Iris pigment epithelial cell (primary cell): ENCODE measurements around the gene PRDM16.

Experiments used
- DNase-seq: peaks from one replicate; pipeline ENCODE4 v3.0.0-alpha.2; 2011; ENCODE audit warnings: low read depth

Gene PRDM16

DNA sequence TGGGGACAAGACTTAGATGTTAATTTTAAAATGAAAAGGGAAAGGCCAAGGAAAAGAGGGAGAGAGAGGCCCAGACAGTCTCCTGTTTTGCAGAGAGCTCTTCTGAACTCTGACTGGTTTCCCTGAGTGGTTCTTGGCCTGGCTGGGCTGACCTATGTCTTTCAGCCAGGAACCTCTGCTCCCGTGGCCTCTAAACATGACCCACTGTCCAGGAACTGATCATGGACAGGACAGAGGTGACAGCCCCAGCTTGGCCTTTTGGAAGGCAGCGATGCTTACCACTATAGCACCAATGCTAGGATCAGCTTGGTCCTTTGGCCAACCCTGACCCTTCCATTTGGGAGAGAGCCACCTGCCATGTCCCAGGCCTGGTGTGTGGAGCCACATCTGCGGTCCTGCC, 55.2 kb downstream of the PRDM16 start:
- no peak for DNase-seq

DNA sequence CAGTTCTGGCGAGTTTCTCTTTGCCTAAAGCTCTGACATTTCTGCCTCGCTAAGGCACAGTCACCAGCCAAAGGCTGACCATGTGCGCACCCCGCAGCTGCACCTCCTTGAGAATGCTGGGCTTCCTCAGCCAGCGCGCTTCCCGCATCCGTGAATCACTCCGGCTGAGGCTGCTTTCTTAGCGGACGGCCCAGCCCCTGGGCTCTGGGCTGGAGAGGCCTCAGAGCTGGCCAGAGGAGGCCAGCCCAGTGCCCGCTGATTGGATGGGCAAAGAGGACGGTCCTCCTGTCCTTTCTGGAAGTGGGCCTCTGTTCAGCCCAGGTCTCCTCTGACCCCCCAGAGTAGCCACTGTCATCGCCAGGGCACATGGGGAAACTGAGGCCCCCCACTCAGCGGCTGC, 56.1 kb downstream of the PRDM16 start:
- no peak for DNase-seq

DNA sequence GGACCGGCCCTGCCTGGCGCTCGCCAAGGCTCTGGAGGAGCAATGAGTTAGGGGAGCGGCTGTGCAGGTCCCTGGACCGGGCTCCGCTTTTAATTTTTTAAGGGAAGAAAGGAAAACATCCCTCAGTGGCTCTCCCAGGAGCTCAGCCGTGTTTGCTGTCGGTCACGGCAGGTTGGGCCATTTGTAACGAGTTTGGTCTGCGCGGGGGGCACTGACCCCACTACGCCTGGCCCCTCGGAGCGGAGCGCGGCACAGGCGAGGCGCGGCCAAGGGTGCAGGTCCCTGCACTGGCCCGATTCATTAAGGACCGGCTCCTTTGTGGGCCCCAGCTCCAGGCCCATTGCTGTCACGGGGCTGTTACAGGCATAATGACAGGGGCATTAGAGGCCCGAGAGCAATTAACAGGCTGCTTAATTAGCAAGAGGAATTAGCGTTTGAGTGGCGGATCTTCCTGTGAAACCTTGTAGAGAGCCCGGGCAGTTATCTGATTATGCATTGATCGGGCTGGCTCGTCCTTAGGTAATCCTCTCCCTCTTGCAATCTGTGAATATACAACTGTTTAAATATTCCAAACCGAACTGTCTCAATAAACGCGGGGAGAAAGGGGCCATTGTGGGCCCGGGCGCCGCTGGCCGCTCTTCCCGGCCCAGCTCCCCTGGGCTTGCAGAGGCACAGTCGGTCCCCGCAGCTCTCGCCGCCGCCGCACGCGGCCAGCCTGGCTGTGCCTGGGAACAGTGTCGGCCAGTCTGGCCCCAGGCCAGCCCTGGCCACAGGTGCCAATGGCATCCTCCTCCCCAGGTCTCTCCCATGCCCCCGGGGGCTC, 56.8 kb downstream of the PRDM16 start:
- no peak for DNase-seq

DNA sequence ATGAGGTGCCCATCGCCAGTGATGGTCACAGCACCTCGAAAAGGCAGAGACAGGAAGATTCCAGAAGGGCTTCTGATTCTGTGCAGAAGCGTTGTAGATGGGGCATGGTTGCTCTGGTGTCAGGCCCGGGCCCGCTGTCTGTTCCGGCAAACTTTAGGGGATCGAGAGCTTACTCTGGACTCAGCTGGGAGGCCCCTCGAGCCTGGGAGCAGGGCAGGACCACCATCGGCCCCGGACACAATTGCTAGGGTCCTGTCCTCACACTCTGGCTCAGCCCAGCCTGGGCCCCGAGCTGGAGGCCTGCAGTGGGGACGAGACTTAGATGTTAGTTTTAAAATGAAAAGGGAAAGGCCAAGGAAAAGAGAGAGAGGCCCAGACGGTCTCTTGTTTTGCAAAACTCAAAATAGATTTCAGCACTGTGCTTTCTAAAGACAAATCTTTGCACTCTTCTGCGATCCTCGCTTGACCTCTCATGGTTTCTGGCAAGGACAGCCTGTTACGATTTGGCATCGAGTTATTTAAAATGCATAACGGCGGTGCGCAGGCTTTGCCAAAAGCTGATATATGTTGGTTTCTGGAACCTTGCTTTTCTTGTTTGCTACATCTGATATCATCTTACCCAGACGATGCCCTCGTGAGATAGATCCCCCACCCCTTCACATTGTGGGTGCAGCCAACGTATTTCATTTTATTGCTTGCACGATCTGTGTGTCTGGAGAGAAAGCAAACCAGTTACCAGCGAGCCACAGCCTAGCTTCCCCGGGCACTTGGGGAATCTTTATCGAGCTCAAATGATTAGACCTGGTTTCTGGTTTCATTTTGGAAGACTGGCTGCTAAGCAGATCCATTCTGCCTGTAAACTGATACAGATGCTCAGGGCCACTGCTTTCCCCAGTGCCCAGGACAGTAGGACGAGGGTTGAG, 58.0 kb downstream of the PRDM16 start:
- DNase-seq = no peak

GRCh38 chr1:3127738-3128137, 58.7 kb downstream of the PRDM16 start:
- no peak for DNase-seq

- no peak for DNase-seq
These were observed 59.6 kb downstream of the PRDM16 start for GRCh38 chr1:3128431-3129132.

DNA sequence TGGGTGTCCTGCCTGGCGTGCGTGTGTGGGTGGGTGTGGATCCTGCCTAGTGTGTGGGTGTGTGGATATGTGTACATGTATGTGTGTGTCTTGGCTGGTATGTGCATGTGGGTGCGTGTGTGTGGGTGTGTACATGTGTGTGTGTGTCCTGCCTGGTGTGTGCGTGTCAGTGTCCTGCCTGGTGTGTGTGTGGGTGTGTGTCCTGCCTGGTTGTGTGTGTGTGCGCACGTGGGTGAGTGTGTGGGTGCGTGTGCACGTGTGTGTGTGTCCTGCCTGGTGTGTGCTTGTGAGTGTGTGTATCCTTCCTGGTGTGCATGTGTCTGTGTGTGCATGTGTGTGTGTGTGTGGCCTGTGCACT, 60.1 kb downstream of the PRDM16 start:
- no peak for DNase-seq

DNA sequence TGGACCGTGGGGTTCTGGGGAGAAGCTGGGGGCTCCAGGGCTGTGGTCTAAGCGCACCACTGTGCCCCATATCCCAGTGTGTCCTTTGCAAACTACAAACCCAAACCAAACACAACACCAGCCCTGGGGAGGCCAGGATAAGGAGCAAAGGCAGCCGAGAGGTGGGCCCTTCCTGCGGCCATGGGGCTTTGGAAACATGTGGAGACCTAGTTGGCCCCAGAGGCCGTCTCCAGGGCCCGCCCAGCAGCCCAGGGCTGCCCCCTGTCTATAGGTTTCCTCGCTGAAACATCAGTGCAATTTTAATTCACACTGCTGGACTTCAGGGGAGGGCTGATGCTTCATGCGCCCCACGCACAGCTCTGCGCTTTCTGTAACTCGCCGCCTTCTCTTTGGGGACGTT, 61.3 kb downstream of the PRDM16 start:
- DNase-seq = no peak

GRCh38 chr1:3132660-3133059, 63.7 kb downstream of the PRDM16 start:
- no peak for DNase-seq

- DNase-seq = no peak
These were observed 64.7 kb downstream of the PRDM16 start for GRCh38 chr1:3133686-3134085.

- no peak for DNase-seq
These were observed 65.5 kb downstream of the PRDM16 start for GRCh38 chr1:3134381-3135072.

- no peak for DNase-seq
These were observed 66.2 kb downstream of the PRDM16 start for GRCh38 chr1:3135073-3135702.

- no peak for DNase-seq
These were observed 66.9 kb downstream of the PRDM16 start for GRCh38 chr1:3135744-3136455.

GRCh38 chr1:3136532-3136931, 67.5 kb downstream of the PRDM16 start:
- no peak for DNase-seq

GRCh38 chr1:3137111-3138100, 68.4 kb downstream of the PRDM16 start:
- no peak for DNase-seq

GRCh38 chr1:3138623-3139151, 69.7 kb downstream of the PRDM16 start:
- DNase-seq = no peak

GRCh38 chr1:3139451-3139852, 70.4 kb downstream of the PRDM16 start:
- no peak for DNase-seq

- no peak for DNase-seq
These were observed 70.9 kb downstream of the PRDM16 start for GRCh38 chr1:3139871-3140361.

DNA sequence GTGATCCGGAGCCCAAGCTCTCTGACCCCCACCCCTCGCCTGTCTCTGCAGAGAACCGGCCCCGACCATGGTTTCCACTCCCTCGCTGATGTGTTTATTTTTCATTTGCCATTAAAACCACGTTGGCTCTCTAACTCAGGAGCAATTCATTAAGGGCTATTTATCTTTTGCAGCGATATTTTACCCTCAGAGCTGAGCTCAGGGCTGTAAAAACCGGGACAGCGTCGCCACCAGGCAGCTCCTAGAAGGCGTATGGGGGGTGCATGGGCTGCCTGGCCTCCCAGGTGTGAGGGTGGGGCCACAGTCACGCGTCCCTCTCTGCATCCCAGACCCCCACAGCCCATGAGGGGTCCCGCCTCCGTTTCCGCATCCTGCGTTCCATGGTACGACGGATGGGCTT, 71.4 kb downstream of the PRDM16 start:
- no peak for DNase-seq
